ENCODE results near the gene EXOSC5.
A peak's percentile ranks its signal among the peaks of the same experiment; 100 is the strongest.

EXOSC5 gene

GRCh38 chr19:41341669-41342490 is 55.3 kb downstream of the EXOSC5 start:
- no peak for DNase-seq

- DNase-seq, result peak; percentile 83
Measured at GRCh38 chr19:41339936-41340335, 57.2 kb downstream of the EXOSC5 start.

Data from fibroblast of skin of right quadriceps (primary cell).